H1 (cell line): Measurements from ENCODE around the gene TLR4. TPM values are rescaled to one million over a fixed set of nuclear protein-coding genes. Genes with fewer than 3 reads are reported as not detected.

Experiments used
- CTCF ChIA-PET: fragments of 300-600 bp; sonication (Branson Sonifier 250); formaldehyde crosslinking; loops from one replicate; lab custom pipeline; 2021; ENCODE audit not compliant: partially characterized antibody; lab: Charles Lee
- POLR2A ChIA-PET: fragments of 300-600 bp; sonication (Branson Sonifier 250); formaldehyde crosslinking; loops from one replicate; lab custom pipeline; 2021; ENCODE audit warnings: inconsistent platforms; ENCODE audit not compliant: partially characterized antibody; lab: Charles Lee
- DNase-seq, 2 experiments: peaks; one replicate each; pipeline versions ENCODE4 v3.0.0 to v3.0.0-alpha.2; 2010 to 2022; ENCODE audit warnings: low spot score in 2 of 2, low read depth in 1 of 2, mixed read lengths in 1 of 2
- FAIRE-seq: peaks from 2 replicates; lab custom pipeline; 2011; peaks lifted over from hg19 to GRCh38; lab: Jason Lieb, UNC
- H2AFZ ChIP-seq: 2 replicates; pipeline ENCODE4 v1.8.1; 2012; ENCODE audit warnings: low read length, inconsistent platforms
- H2AK5ac ChIP-seq: 2 replicates; pipeline ENCODE4 v1.6.1; 2013; ENCODE audit warnings: low read depth, low read length
- H2BK120ac ChIP-seq: replicated peaks from 2 replicates; pipeline ENCODE3; 2013; ENCODE audit warnings: low read depth, low read length, inconsistent platforms
- H2BK12ac ChIP-seq: 2 replicates; pipeline ENCODE4 v1.6.1; 2013; ENCODE audit warnings: low read depth, low read length
- H2BK15ac ChIP-seq: 2 replicates; pipeline ENCODE4 v1.6.1; 2013; ENCODE audit warnings: low read length
- H2BK20ac ChIP-seq: 2 replicates; pipeline ENCODE4 v1.6.1; 2013; ENCODE audit warnings: low read length
- H2BK5ac ChIP-seq: 2 replicates; pipeline ENCODE4 v1.6.1; 2013; ENCODE audit warnings: low read depth, low read length
- H3K14ac ChIP-seq: 2 replicates; pipeline ENCODE4 v1.6.1; 2013; ENCODE audit warnings: inconsistent platforms; ENCODE audit not compliant: insufficient read length
- H3K18ac ChIP-seq: 2 replicates; pipeline ENCODE4 v1.6.1; 2013; ENCODE audit warnings: low read length; ENCODE audit errors: extremely low read depth
- H3K23ac ChIP-seq: 2 replicates; pipeline ENCODE4 v1.6.1; 2013; ENCODE audit warnings: inconsistent platforms; ENCODE audit not compliant: insufficient read length
- H3K23me2 ChIP-seq: 2 replicates; pipeline ENCODE4 v1.6.1; 2013; ENCODE audit warnings: low read depth, low read length
- H3K27ac ChIP-seq: 2 replicates; pipeline ENCODE4 v1.6.1; 2011; ENCODE audit warnings: low read depth, low read length, inconsistent platforms
- H3K27me3 ChIP-seq, 4 experiments: replicated peaks in 1 of 4; 1 replicate in 1 of 4; 2 replicates in 3 of 4; pipeline versions ENCODE4 v1.6.1 to v1.8.1; 2011 to 2013; ENCODE audit warnings: low read length in 3 of 4, mild to moderate bottlenecking in 3 of 4, inconsistent platforms in 2 of 4, mixed read lengths in 2 of 4, moderate library complexity in 1 of 4; ENCODE audit not compliant: control insufficient read depth in 3 of 4, insufficient read depth in 3 of 4; ENCODE audit errors: extremely low read depth in 1 of 4
- H3K36me3 ChIP-seq, 4 experiments: 2 replicates each; pipeline versions ENCODE4 v1.6.1 to v1.8.1; 2011 to 2013; ENCODE audit warnings: mild to moderate bottlenecking in 4 of 4, low read length in 3 of 4, moderate library complexity in 2 of 4, control low read depth in 1 of 4, inconsistent platforms in 1 of 4; ENCODE audit not compliant: insufficient read depth in 4 of 4, control insufficient read depth in 2 of 4
- H3K4ac ChIP-seq: replicated peaks from 2 replicates; pipeline ENCODE3; 2013; ENCODE audit warnings: low read length, low read depth, mixed read lengths, inconsistent platforms; ENCODE audit not compliant: insufficient read length
- H3K4me1 ChIP-seq, 4 experiments: replicated peaks in 1 of 4; 1 replicate in 1 of 4; 2 replicates in 3 of 4; pipeline versions ENCODE4 v1.6.1 to v1.8.1; 2011 to 2013; ENCODE audit warnings: low read length in 3 of 4, inconsistent platforms in 2 of 4, mixed read lengths in 1 of 4; ENCODE audit not compliant: insufficient read depth in 4 of 4, control insufficient read depth in 3 of 4
- H3K4me2 ChIP-seq, 2 experiments: 2 replicates each; pipeline versions ENCODE4 v1.6.1 to v1.8.1; 2011 to 2013; ENCODE audit warnings: low read depth in 2 of 2, low read length in 2 of 2, control low read depth in 1 of 2, inconsistent platforms in 1 of 2, mild to moderate bottlenecking in 1 of 2; ENCODE audit not compliant: insufficient read depth in 1 of 2
- H3K4me3 ChIP-seq, 4 experiments: fragments of 200-600, 300-600 bp in 1 of 4; sonication (generic), shearing (Covaris generic), sonication (Bioruptor Twin) in 1 of 4; 2 replicates each; pipeline versions ENCODE4 v1.5.1 to v1.8.1; 2011 to 2016; ENCODE audit warnings: low read length in 4 of 4, low read depth in 3 of 4, control low read depth in 2 of 4, inconsistent platforms in 2 of 4, mild to moderate bottlenecking in 2 of 4, mixed read lengths in 1 of 4, moderate library complexity in 1 of 4; ENCODE audit not compliant: insufficient read depth in 2 of 4; ENCODE audit errors: extremely low read depth in 1 of 4
- H3K56ac ChIP-seq: replicated peaks from 2 replicates; pipeline ENCODE3; 2013; ENCODE audit warnings: low read depth, mild to moderate bottlenecking, mixed read lengths, low read length, inconsistent platforms; ENCODE audit not compliant: insufficient read length
- H3K79me1 ChIP-seq: 2 replicates; pipeline ENCODE4 v1.6.1; 2013; ENCODE audit warnings: low read depth, low read length, control low read depth
- H3K79me2 ChIP-seq, 2 experiments: 2 replicates each; pipeline versions ENCODE4 v1.6.1 to v1.8.1; 2012 to 2013; ENCODE audit warnings: low read length in 2 of 2, mild to moderate bottlenecking in 2 of 2, inconsistent platforms in 1 of 2; ENCODE audit not compliant: insufficient read depth in 2 of 2, control insufficient read depth in 1 of 2
- H3K9ac ChIP-seq, 4 experiments: replicated peaks in 1 of 4; 1 replicate in 1 of 4; 2 replicates in 3 of 4; pipeline versions ENCODE4 v1.6.1 to v1.8.1; 2011 to 2013; ENCODE audit warnings: low read depth in 3 of 4, low read length in 3 of 4, control low read depth in 2 of 4, mild to moderate bottlenecking in 2 of 4, moderate library complexity in 2 of 4, inconsistent platforms in 1 of 4; ENCODE audit errors: extremely low read depth in 1 of 4
- H3K9me3 ChIP-seq, 2 experiments: 2 replicates each; pipeline versions ENCODE4 v1.6.1 to v1.8.1; 2012 to 2013; ENCODE audit warnings: mild to moderate bottlenecking in 2 of 2, moderate library complexity in 2 of 2, control low read depth in 1 of 2, inconsistent platforms in 1 of 2, low read depth in 1 of 2, low read length in 1 of 2, mixed read lengths in 1 of 2; ENCODE audit not compliant: insufficient read depth in 2 of 2
- H4K20me1 ChIP-seq, 2 experiments: replicated peaks in 1 of 2; 2 replicates each; pipeline versions ENCODE3 to v1.8.1; 2011 to 2013; ENCODE audit warnings: inconsistent platforms in 2 of 2, low read length in 2 of 2, mild to moderate bottlenecking in 1 of 2; ENCODE audit not compliant: insufficient read depth in 2 of 2, control insufficient read depth in 1 of 2
- H4K5ac ChIP-seq: 2 replicates; pipeline ENCODE4 v1.6.1; 2013; ENCODE audit warnings: low read length, low read depth, mixed read lengths, inconsistent platforms; ENCODE audit not compliant: insufficient read length
- H4K8ac ChIP-seq: 2 replicates; pipeline ENCODE4 v1.8.0; 2013; ENCODE audit warnings: mild to moderate bottlenecking, moderate library complexity, low read length, inconsistent platforms; ENCODE audit not compliant: insufficient read depth; ENCODE audit errors: extremely low read depth
- H4K91ac ChIP-seq: replicated peaks from 2 replicates; pipeline ENCODE3; 2013; ENCODE audit warnings: low read length, mixed read lengths, inconsistent platforms; ENCODE audit not compliant: insufficient read length
- ATF3 ChIP-seq: IDR thresholded peaks from 2 replicates; pipeline ENCODE4 v1.6.1; 2011; ENCODE audit warnings: low read depth, mild to moderate bottlenecking, low read length; ENCODE audit not compliant: insufficient read depth
- CREB1 ChIP-seq: IDR thresholded peaks from 2 replicates; pipeline ENCODE4 v1.6.1; 2012; ENCODE audit warnings: inconsistent platforms
- EZH2 ChIP-seq: fragments of 200-600 bp; sonication (generic); IDR thresholded peaks from 2 replicates; pipeline ENCODE4 v1.7.1; 2012; ENCODE audit warnings: low read depth, mild to moderate bottlenecking, moderate library complexity, low read length, inconsistent platforms; ENCODE audit not compliant: severe bottlenecking
- SRF ChIP-seq: IDR thresholded peaks from 2 replicates; pipeline ENCODE4 v1.6.1; 2011; ENCODE audit warnings: mild to moderate bottlenecking, low read depth, low read length, moderate library complexity
- TAF1 ChIP-seq: IDR thresholded peaks from 2 replicates; pipeline ENCODE4 v1.6.1; 2011; ENCODE audit warnings: mild to moderate bottlenecking, low read depth, low read length
- WGBS, 2 experiments: shearing (Covaris generic) in 1 of 2; methylation state at CpG; one replicate each; pipeline versions ENCODE4 v1.1.6 to v1.1.7; 2013 to 2015; ENCODE audit warnings: low lambda C conversion rate in 2 of 2, mixed read lengths in 2 of 2, inconsistent platforms in 1 of 2, low coverage in 1 of 2, missing lambda C conversion rate in 1 of 2; ENCODE audit not compliant: insufficient replicate concordance in 2 of 2, insufficient coverage in 1 of 2, insufficient read length in 1 of 2; ENCODE audit errors: extremely low coverage in 1 of 2, missing lambda C conversion rate in 1 of 2; 5-methylcytosine and 5-hydroxymethylcytosine counted together
- polyA plus RNA-seq, 7 experiments: library from polyadenylated mRNA; depleted of rRNA in 3 of 7; stranded (reverse) in 5 of 7; unstranded in 2 of 7; fragments of >200 nt in 5 of 7; fragments of 200-250 nt in 2 of 7; gene quantifications; 1 replicate in 5 of 7; 2 replicates in 1 of 7; 4 replicates in 1 of 7; pipeline versions ENCODE4 v1.2.1 to v1.2.3, GENCODE V29; 2011 to 2013; ENCODE audit warnings: missing spikeins in 2 of 7, mixed read lengths in 2 of 7
- total RNA-seq: library from RNA; stranded (reverse); fragmentation: NEBNext Ultra II Directional; extraction: Animal tissue kit (Norgen Biotek cat#: 25700); gene quantifications from 2 replicates; pipeline ENCODE4 v1.2.1, GENCODE V29; 2021

Gene TLR4
- total and polyA plus RNA-seq, 2 of the 8 experiments (the other 6 are each of a cell fraction or from before 2014, with no cell fraction given) = 0.02 to 0.17 TPM

GRCh38 chr9:117682955-117683710 lies 21.1 kb upstream of the TLR4 start:
- Histone ChIP-seq H3K79me1 (no peaks in the 10 kb centered on the region), H2BK15ac (no peak overlapping the region), H2BK12ac (no peak overlapping the region), H3K23me2 (no peaks in the 10 kb centered on the region), H3K4me3 (no peak overlapping the region), H3K56ac (no peak overlapping the region), H2AK5ac (no peak overlapping the region), H4K5ac (no peak overlapping the region), H3K14ac (no peak overlapping the region), H4K91ac (no peak overlapping the region), H3K4me1 (no peaks in the 10 kb centered on the region), H2BK120ac (no peak overlapping the region), H3K23ac (no peak overlapping the region), H2AFZ (no peak overlapping the region), H4K8ac (no peak overlapping the region), H3K27ac (no peak overlapping the region), H3K18ac (no peak overlapping the region), H3K27me3 (no peaks in the 10 kb centered on the region), H3K79me2 (no peaks in the 10 kb centered on the region), H2BK20ac (no peak overlapping the region), H3K4me2 (no peak overlapping the region), H4K20me1 (no peaks in the 10 kb centered on the region), H3K9ac (no peak overlapping the region), H2BK5ac (no peak overlapping the region), H3K36me3 (no peaks in the 10 kb centered on the region), H3K4ac (no peak overlapping the region), H3K9me3 (no peaks in the 10 kb centered on the region)
- DNase-seq = no peak
- ChIA-PET POLR2A (no interaction called here), CTCF (no interaction called here)
- no peak for FAIRE-seq
- TF ChIP-seq SRF (no peak), ATF3 (no peak), TAF1 (no peak), EZH2 (no peak), CREB1 (no peak)
- WGBS, 2 experiments = 81% methylated on average over 3 of the region's 3 CpGs; no CpG with 5 or more reads in 1 of the 2 experiments
